Type B pancreatic cell (in vitro differentiated cells): Measurements from ENCODE around the gene AIG1. TPM values are rescaled to one million over a fixed set of nuclear protein-coding genes. Genes with fewer than 3 reads are reported as not detected.

Experiments used
- DNase-seq: peaks from one replicate; pipeline ENCODE4 v3.0.0; 2021; ENCODE audit warnings: mixed read lengths; ENCODE audit not compliant: unreplicated experiment; ENCODE audit errors: extremely low spot score
- H3K27ac Mint-ChIP-seq: 2 replicates; pipeline ENCODE4 v1.8.0; 2021; ENCODE audit warnings: mild to moderate bottlenecking, mixed read lengths
- H3K27me3 Mint-ChIP-seq: 2 replicates; pipeline ENCODE4 v1.8.0; 2021; ENCODE audit warnings: mixed read lengths
- H3K36me3 Mint-ChIP-seq: 2 replicates; pipeline ENCODE4 v1.8.0; 2021; ENCODE audit warnings: mixed read lengths
- H3K4me1 Mint-ChIP-seq: one replicate; pipeline ENCODE4 v1.8.0; 2021; ENCODE audit warnings: mixed read lengths; ENCODE audit not compliant: unreplicated experiment
- H3K4me3 Mint-ChIP-seq: 2 replicates; pipeline ENCODE4 v1.8.0; 2021; ENCODE audit warnings: mild to moderate bottlenecking, mixed read lengths
- H3K9me3 Mint-ChIP-seq: 2 replicates; pipeline ENCODE4 v1.8.0; 2021; ENCODE audit warnings: mixed read lengths
- CTCF ChIP-seq: fragments of 200-600 bp; sonication (generic); conservative IDR thresholded peaks from 2 replicates; pipeline ENCODE4 v1.5.0; 2021; ENCODE audit warnings: antibody characterized with exemption, mild to moderate bottlenecking
- total RNA-seq: library from RNA; stranded (reverse); gene quantifications from 2 replicates; pipeline ENCODE4 v1.2.1, GENCODE V29; 2021; ENCODE audit warnings: low replicate concordance

AIG1 gene
- total RNA-seq, 1 donor from 2014 or later = 34.3 TPM

- H3K27ac Mint-ChIP-seq = no peak overlapping the region
- DNase-seq = no peak
- TF ChIP-seq CTCF = no peak
- no peaks in the 10 kb centered on the region for H3K27me3 Mint-ChIP-seq
- H3K4me3 Mint-ChIP-seq = no peak overlapping the region
- H3K36me3 Mint-ChIP-seq = peaks cover 48% of the 10 kb centered on the region
- H3K9me3 Mint-ChIP-seq = peaks cover 27% of the 10 kb centered on the region
- no peaks in the 10 kb centered on the region for H3K4me1 Mint-ChIP-seq
These were observed 115.7 kb downstream of the AIG1 start for GRCh38 chr6:143176090-143177021.

- Mint-ChIP-seq H3K27me3 (no peaks in the 10 kb centered on the region), H3K4me3 (no peak overlapping the region), H3K9me3 (peaks cover 27% of the 10 kb centered on the region), H3K36me3 (peaks cover 45% of the 10 kb centered on the region), H3K27ac (no peak overlapping the region), H3K4me1 (no peaks in the 10 kb centered on the region)
- TF ChIP-seq CTCF = no peak
- DNase-seq = no peak
These were observed 117.0 kb downstream of the AIG1 start for GRCh38 chr6:143177706-143178105.

- peaks cover 38% of the 10 kb centered on the region for H3K36me3 Mint-ChIP-seq
- TF ChIP-seq CTCF = no peak
- DNase-seq = no peak
- no peak overlapping the region for H3K27ac Mint-ChIP-seq
- H3K4me3 Mint-ChIP-seq = no peak overlapping the region
- peaks cover 21% of the 10 kb centered on the region for H3K9me3 Mint-ChIP-seq
- no peaks in the 10 kb centered on the region for H3K27me3 Mint-ChIP-seq
- H3K4me1 Mint-ChIP-seq = no peaks in the 10 kb centered on the region
These were observed 118.4 kb downstream of the AIG1 start for GRCh38 chr6:143179096-143179495.

GRCh38 chr6:143179901-143180612, 119.4 kb downstream of the AIG1 start:
- H3K4me1 Mint-ChIP-seq = no peaks in the 10 kb centered on the region
- H3K36me3 Mint-ChIP-seq = peaks cover 34% of the 10 kb centered on the region

GRCh38 chr6:143180826-143181225, 120.1 kb downstream of the AIG1 start:
- H3K27ac Mint-ChIP-seq = no peak overlapping the region
- no peaks in the 10 kb centered on the region for H3K4me1 Mint-ChIP-seq
- H3K4me3 Mint-ChIP-seq = no peak overlapping the region
- H3K36me3 Mint-ChIP-seq = peaks cover 32% of the 10 kb centered on the region
- no peak for DNase-seq
- H3K9me3 Mint-ChIP-seq = peaks cover 8% of the 10 kb centered on the region
- H3K27me3 Mint-ChIP-seq = no peaks in the 10 kb centered on the region
- no peak for TF ChIP-seq CTCF

More at GRCh38 chr6:143179901-143180612, 119.4 kb downstream of the AIG1 start:
- Mint-ChIP-seq H3K27ac (no peak overlapping the region), H3K9me3 (peaks cover 15% of the 10 kb centered on the region), H3K27me3 (no peaks in the 10 kb centered on the region), H3K4me3 (no peak overlapping the region)
- TF ChIP-seq CTCF = no peak
- no peak for DNase-seq
